ENCODE measurements around the gene DNAJC17. TPM values are rescaled to one million over a fixed set of nuclear protein-coding genes. Genes with fewer than 3 reads are reported as not detected.

Gene DNAJC17
- total RNA-seq, 2 experiments from 2014 or later, result 24.2 to 39.9 TPM

DNA sequence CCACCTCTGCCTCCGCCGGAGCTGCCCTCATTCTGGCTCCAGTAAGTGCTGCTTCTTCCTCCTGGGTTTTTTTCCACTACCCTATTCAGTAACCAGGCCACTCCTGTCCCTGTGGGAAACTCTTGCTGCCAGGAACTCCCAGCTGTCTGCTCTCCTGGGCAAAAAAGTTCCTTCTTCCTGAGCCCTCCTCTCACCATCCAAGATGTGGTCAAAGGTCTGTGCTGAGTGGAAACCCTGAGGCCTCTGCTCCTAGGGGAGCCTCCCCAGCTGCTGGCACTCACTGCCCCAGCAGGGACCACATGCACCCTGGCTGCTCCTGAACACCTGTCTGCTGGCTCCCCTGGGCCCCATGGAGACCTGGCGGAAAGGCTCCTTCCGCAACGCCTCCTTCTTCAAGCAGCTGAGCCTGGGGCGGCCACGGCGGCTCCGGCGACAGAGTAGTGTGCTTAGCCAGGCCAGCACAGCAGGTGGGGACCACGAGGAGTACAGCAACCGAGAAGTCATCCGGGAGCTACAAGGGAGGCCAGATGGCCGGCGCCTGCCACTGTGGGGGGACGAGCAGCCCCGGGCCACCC lies 37.0 kb downstream of the DNAJC17 start:
- H3K79me2 ChIP-seq (ENCODE audit: insufficient read depth, low read depth, low read length), result no peaks in the 10 kb centered on the region
- intact Hi-C loops (cut with micrococcal nuclease; ENCODE audit: unreplicated experiment), result no loop called here
- H3K27ac ChIP-seq (ENCODE audit: low read depth, low read length, poor library complexity, severe bottlenecking), result peak overlapping the region; percentile 97
- TF ChIP-seq EZH2phosphoT487 (IDR thresholded peaks at IDR 0.05; ENCODE audit: borderline replicate concordance, low read depth, low read length), result no peak
- TF ChIP-seq, protein P1, sequence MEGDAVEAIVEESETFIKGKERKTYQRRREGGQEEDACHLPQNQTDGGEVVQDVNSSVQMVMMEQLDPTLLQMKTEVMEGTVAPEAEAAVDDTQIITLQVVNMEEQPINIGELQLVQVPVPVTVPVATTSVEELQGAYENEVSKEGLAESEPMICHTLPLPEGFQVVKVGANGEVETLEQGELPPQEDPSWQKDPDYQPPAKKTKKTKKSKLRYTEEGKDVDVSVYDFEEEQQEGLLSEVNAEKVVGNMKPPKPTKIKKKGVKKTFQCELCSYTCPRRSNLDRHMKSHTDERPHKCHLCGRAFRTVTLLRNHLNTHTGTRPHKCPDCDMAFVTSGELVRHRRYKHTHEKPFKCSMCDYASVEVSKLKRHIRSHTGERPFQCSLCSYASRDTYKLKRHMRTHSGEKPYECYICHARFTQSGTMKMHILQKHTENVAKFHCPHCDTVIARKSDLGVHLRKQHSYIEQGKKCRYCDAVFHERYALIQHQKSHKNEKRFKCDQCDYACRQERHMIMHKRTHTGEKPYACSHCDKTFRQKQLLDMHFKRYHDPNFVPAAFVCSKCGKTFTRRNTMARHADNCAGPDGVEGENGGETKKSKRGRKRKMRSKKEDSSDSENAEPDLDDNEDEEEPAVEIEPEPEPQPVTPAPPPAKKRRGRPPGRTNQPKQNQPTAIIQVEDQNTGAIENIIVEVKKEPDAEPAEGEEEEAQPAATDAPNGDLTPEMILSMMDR (conservative IDR thresholded peaks at IDR 0.05; ENCODE audit: low read length), result no peak
- peaks cover 53% of the 10 kb centered on the region for H3K4me1 ChIP-seq (ENCODE audit: insufficient read depth, low read length, poor library complexity, severe bottlenecking)
- no peaks in the 10 kb centered on the region for H3K9me2 ChIP-seq (ENCODE audit: insufficient read depth, low read length)
- H3K4me3 ChIP-seq (ENCODE audit: low read depth, low read length, poor library complexity, severe bottlenecking), result peak overlapping the region; percentile 61
- ChIA-PET POLR2A (interaction anchor here (0.6 to 3.3 kb wide), 9 partner anchors 11 to 347 kb away, joined by 3 to 15 read pairs (median 4); partner anchors contain the start of genes CCDC32 and RPUSD2), CTCF (ENCODE audit: unreplicated experiment) (interaction anchor here (1.2 to 1.8 kb wide), 2 partner anchors 12 to 13 kb away, joined by 3 to 5 read pairs; no protein-coding TSS in a partner anchor)
- peak; percentile 87 for DNase-seq (ENCODE audit: low spot score)
- no TSS peak for BruUV-seq (replicated peaks)
- H3K4me2 ChIP-seq (ENCODE audit: low read length), result peak overlapping the region; percentile 80
- H3K9me3 ChIP-seq (ENCODE audit: low read length), result no peaks in the 10 kb centered on the region
- H2AFZ ChIP-seq (ENCODE audit: low read length), result no peak overlapping the region
- no peaks in the 10 kb centered on the region for H4K20me1 ChIP-seq (ENCODE audit: insufficient read depth, low read length)
- H3K36me3 ChIP-seq (ENCODE audit: insufficient read depth, low read length), result peaks cover 57% of the 10 kb centered on the region; the same call in 1 of the 2 replicates

DNA sequence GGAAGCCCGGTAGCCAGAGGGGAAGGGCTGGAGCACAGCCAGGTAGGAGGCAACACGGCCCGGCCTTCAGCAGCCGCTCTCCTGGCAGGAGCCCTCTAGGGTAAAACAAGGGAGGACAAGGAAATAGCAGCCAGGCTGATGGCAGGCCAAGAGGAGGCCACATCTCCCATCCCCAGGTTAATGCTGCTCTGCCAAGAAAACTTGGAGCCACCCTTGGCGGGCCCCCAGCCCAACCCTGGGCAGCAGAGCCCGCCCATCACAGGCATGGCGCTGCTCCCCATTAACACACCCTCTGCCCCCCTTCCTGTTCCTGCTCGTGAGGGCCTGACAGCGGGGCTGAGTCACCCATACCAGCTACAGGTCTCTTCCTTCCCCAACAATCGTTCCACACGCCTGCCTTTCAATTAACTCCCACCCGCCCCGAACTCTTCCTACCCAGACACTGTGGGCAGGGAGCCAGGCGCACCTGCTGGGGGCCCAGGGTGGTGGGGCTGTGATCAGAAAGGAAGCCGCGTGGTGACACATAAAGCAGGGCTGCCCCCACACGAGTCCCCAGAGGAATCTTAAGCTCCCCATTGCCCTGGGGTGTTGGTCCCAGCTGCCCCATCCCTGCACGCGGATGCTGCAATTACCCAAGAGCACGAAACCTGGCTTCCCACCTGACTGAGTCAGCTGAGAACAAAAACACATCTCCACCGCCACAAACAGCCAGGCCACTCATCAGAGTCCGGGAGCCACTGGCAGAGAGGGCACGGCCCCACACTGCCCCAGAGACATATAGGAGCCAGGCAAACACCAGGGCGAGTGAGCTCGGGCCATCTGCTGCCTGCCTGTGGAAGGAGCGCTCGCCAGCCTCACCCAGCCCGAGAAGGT lies 37.8 kb downstream of the DNAJC17 start, which contains the start of gene C15orf62:
TSS of gene C15orf62 (plus strand) at position 707 of the 873 bp plus-strand sequence. CDS start 516 bp downstream, outside the sequence.
- ChIA-PET CTCF (ENCODE audit: unreplicated experiment) (interaction anchor here (0.5 to 1.8 kb wide), 6 partner anchors 12 to 122 kb away, joined by 3 to 5 read pairs (median 3); no protein-coding TSS in a partner anchor), POLR2A (interaction anchor here (0.6 to 3.3 kb wide), 14 partner anchors 12 to 348 kb away, joined by 3 to 15 read pairs (median 4); partner anchors contain the start of genes CCDC32, DNAJC17, RPUSD2 and ZFYVE19)
- Histone ChIP-seq H3K4me3 (ENCODE audit: low read depth, low read length, poor library complexity, severe bottlenecking) (peak within 1 kb of the TSS; percentile 61), H3K79me2 (ENCODE audit: insufficient read depth, low read depth, low read length) (peaks cover 4% of the 10 kb centered on the region; the same call in 1 of the 2 replicates), H3K4me2 (ENCODE audit: low read length) (peak within 1 kb of the TSS; percentile 80), H2AFZ (ENCODE audit: low read length) (peak within 1 kb of the TSS; percentile 26; the same call in 1 of the 2 replicates), H3K4me1 (ENCODE audit: insufficient read depth, low read length, poor library complexity, severe bottlenecking) (peaks cover 59% of the 10 kb centered on the region), H3K36me3 (ENCODE audit: insufficient read depth, low read length) (peaks cover 50% of the 10 kb centered on the region; the same call in 1 of the 2 replicates), H3K9me2 (ENCODE audit: insufficient read depth, low read length) (no peaks in the 10 kb centered on the region), H3K9me3 (ENCODE audit: low read length) (no peaks in the 10 kb centered on the region), H4K20me1 (ENCODE audit: insufficient read depth, low read length) (no peaks in the 10 kb centered on the region), H3K27ac (ENCODE audit: low read depth, low read length, poor library complexity, severe bottlenecking) (peak within 1 kb of the TSS; percentile 97)
- peak; percentile 94 for DNase-seq (ENCODE audit: low spot score)
- BruUV-seq (replicated peaks), result no TSS peak
- TF ChIP-seq EZH2phosphoT487 (IDR thresholded peaks at IDR 0.05; ENCODE audit: borderline replicate concordance, low read depth, low read length), result no peak
- TF ChIP-seq, protein P1 (conservative IDR thresholded peaks at IDR 0.05; ENCODE audit: low read length), result no peak
- intact Hi-C loops (cut with micrococcal nuclease; ENCODE audit: unreplicated experiment), result loop anchor here (1.0 to 5.0 kb wide), 6 partner anchors 13 to 177 kb away; partner anchors contain the start of genes DNAJC17, KNL1, RAD51 and RMDN3

All from OCI-LY7 (cell line).